ENCODE measurements around the gene RTN4RL1. TPM values are rescaled to one million over a fixed set of nuclear protein-coding genes. Genes with fewer than 3 reads are reported as not detected.
A peak's percentile ranks its signal among the peaks of the same experiment; 100 is the strongest.

RTN4RL1 gene
- total RNA-seq, 1 experiment from 2014 or later: 0.80 TPM

- no peaks in the 10 kb centered on the region for H3K27me3 ChIP-seq (ENCODE audit: control insufficient read depth, insufficient read depth, low read length)
- DNase-seq (ENCODE audit: low read depth, low spot score) (no peak), ATAC-seq (no peak)
- in situ Hi-C loops (cut with HindIII; ENCODE audit: low pct_unique_long_range_greater_than_20kb, low sequenced_read_pairs): no loop called here
- ChIA-PET POLR2A (interaction anchor here (0.6 kb wide), 1 partner anchor 11 kb away, joined by 3 read pairs; no protein-coding TSS in a partner anchor), CTCF (interaction anchor here (0.6 kb wide), 1 partner anchor 189 kb away, joined by 3 read pairs; no protein-coding TSS in a partner anchor)
- intact Hi-C loops (cut with micrococcal nuclease; ENCODE audit: unreplicated experiment): no loop called here
- H3K27ac ChIP-seq (ENCODE audit: low read length): no peak overlapping the region
- no peak overlapping the region for H3K4me3 ChIP-seq (ENCODE audit: low read depth in 2 of 2, low read length in 2 of 2)
- no peaks in the 10 kb centered on the region for H3K4me1 ChIP-seq (ENCODE audit: control insufficient read depth, insufficient read depth, low read length)
- H3K36me3 ChIP-seq (ENCODE audit: control insufficient read depth, insufficient read depth, low read length): no peaks in the 10 kb centered on the region
- TF ChIP-seq CTCF (IDR thresholded peaks at IDR 0.05) (no peak), SIN3A (IDR thresholded peaks at IDR 0.05; ENCODE audit: borderline replicate concordance, insufficient read depth, low read depth, low read length) (no peak), TCF7L2 (IDR thresholded peaks at IDR 0.05; ENCODE audit: low read depth, low read length) (no peak), REST (IDR thresholded peaks at IDR 0.05; ENCODE audit: insufficient read depth in 1 of 2, low read depth in 2 of 2, low read length in 1 of 2) (no peak), POLR2AphosphoS5 (IDR thresholded peaks at IDR 0.05; ENCODE audit: low read depth, low read length) (no peak)
- H3K9me3 ChIP-seq (ENCODE audit: control insufficient read depth, insufficient read depth, low read depth, low read length): no peaks in the 10 kb centered on the region
- BruUV-seq (replicated peaks): TSS peak; percentile 69
Measured at GRCh38 chr17:2059547-2060384, 34.6 kb upstream of the RTN4RL1 start.

GRCh38 chr17:2058586-2059546 lies 33.7 kb upstream of the RTN4RL1 start:
- intact Hi-C loops (cut with micrococcal nuclease; ENCODE audit: unreplicated experiment): no loop called here
- ChIA-PET POLR2A (no interaction called here), CTCF (interaction anchor here (0.6 to 0.8 kb wide), 3 partner anchors 173 to 210 kb away, joined by 3 read pairs; no protein-coding TSS in a partner anchor)
- Histone ChIP-seq H3K27ac (ENCODE audit: low read length) (no peak overlapping the region), H3K36me3 (ENCODE audit: control insufficient read depth, insufficient read depth, low read length) (no peaks in the 10 kb centered on the region), H3K9me3 (ENCODE audit: control insufficient read depth, insufficient read depth, low read depth, low read length) (no peaks in the 10 kb centered on the region), H3K4me1 (ENCODE audit: control insufficient read depth, insufficient read depth, low read length) (no peaks in the 10 kb centered on the region), H3K27me3 (ENCODE audit: control insufficient read depth, insufficient read depth, low read length) (no peaks in the 10 kb centered on the region), H3K4me3 (ENCODE audit: low read depth in 2 of 2, low read length in 2 of 2) (no peak overlapping the region)
- BruUV-seq (replicated peaks): no TSS peak
- ATAC-seq: no peak
- TF ChIP-seq CTCF (IDR thresholded peaks at IDR 0.05) (peak; percentile 70; the same call in 1 of the 2 replicates), POLR2AphosphoS5 (IDR thresholded peaks at IDR 0.05; ENCODE audit: low read depth, low read length) (no peak)
- in situ Hi-C loops (cut with HindIII; ENCODE audit: low pct_unique_long_range_greater_than_20kb, low sequenced_read_pairs): no loop called here
- DNase-seq (ENCODE audit: low read depth, low spot score): no peak

Measured in Panc1 (cell line).